ENCODE measurements around the gene CD27. TPM values are rescaled to one million over a fixed set of nuclear protein-coding genes. Genes with fewer than 3 reads are reported as not detected.
A peak's percentile ranks its signal among the peaks of the same experiment; 100 is the strongest.

The CD27 gene
- total and polyA plus RNA-seq, 9 of the 15 experiments (the other 6 are each of a cell fraction or from before 2014, with no cell fraction given), result 0.24 TPM; not detected in 8

- TF ChIP-seq, protein P1, sequence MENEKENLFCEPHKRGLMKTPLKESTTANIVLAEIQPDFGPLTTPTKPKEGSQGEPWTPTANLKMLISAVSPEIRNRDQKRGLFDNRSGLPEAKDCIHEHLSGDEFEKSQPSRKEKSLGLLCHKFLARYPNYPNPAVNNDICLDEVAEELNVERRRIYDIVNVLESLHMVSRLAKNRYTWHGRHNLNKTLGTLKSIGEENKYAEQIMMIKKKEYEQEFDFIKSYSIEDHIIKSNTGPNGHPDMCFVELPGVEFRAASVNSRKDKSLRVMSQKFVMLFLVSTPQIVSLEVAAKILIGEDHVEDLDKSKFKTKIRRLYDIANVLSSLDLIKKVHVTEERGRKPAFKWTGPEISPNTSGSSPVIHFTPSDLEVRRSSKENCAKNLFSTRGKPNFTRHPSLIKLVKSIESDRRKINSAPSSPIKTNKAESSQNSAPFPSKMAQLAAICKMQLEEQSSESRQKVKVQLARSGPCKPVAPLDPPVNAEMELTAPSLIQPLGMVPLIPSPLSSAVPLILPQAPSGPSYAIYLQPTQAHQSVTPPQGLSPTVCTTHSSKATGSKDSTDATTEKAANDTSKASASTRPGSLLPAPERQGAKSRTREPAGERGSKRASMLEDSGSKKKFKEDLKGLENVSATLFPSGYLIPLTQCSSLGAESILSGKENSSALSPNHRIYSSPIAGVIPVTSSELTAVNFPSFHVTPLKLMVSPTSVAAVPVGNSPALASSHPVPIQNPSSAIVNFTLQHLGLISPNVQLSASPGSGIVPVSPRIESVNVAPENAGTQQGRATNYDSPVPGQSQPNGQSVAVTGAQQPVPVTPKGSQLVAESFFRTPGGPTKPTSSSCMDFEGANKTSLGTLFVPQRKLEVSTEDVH (IDR thresholded peaks at IDR 0.05; ENCODE audit: low read depth, partially characterized antibody), result peak; percentile 86
- TF ChIP-seq C11orf30 (IDR thresholded peaks at IDR 0.05; ENCODE audit: low read depth) (peak; percentile 91), ESRRB (CRISPR knock-in tag; IDR thresholded peaks at IDR 0.05; ENCODE audit: borderline replicate concordance) (no peak), KLF16 (IDR thresholded peaks at IDR 0.05) (0 out of 2 replicates have a peak, but pooled peaks have one; percentile 2), NFE2L1 (tag; IDR thresholded peaks at IDR 0.05; ENCODE audit: borderline replicate concordance, low read depth) (no peak), HDAC1 (IDR thresholded peaks at IDR 0.05) (peak in 1 of 2 experiments; percentile 53; a peak in 2 of 4 replicates), SRF (CRISPR knock-in tag; IDR thresholded peaks at IDR 0.05) (peak in 1 of 2 experiments; percentile 41; a peak in 1 of 4 replicates), TBL1XR1 (IDR thresholded peaks at IDR 0.05; ENCODE audit: low read length in 2 of 2) (no peak), ZFP36 (IDR thresholded peaks at IDR 0.05; ENCODE audit: low read depth, low read length, partially characterized antibody) (no peak), SNRNP70 (optimal IDR thresholded peaks at IDR 0.05; ENCODE audit: low read depth, low read length) (no peak), ZNF644 (tag; IDR thresholded peaks at IDR 0.05; ENCODE audit: low read depth) (0 out of 2 replicates have a peak, but pooled peaks have one; percentile 31), ZNF561 (CRISPR knock-in tag; conservative IDR thresholded peaks at IDR 0.05) (no peak), FOXO4 (CRISPR knock-in tag; IDR thresholded peaks at IDR 0.05) (no peak), SMAD1 (IDR thresholded peaks at IDR 0.05; ENCODE audit: low read depth, low read length, partially characterized antibody) (peak; percentile 28), POLR2AphosphoS5 (IDR thresholded peaks at IDR 0.05; ENCODE audit: control insufficient read depth, insufficient read depth, low read depth, low read length) (peak; percentile 83), TRIM25 (IDR thresholded peaks at IDR 0.05; ENCODE audit: borderline replicate concordance) (no peak), MAZ (CRISPR knock-in tag; conservative IDR thresholded peaks at IDR 0.05 in 1 of 2, IDR thresholded peaks at IDR 0.05 in 1 of 2) (peak in 1 of 2 experiments; percentile 70; a peak in 2 of 4 replicates), ZNF431 (CRISPR knock-in tag; IDR thresholded peaks at IDR 0.05) (no peak), POLR2G (IDR thresholded peaks at IDR 0.05; ENCODE audit: low read depth, low read length) (peak; percentile 88), GATA2 (CRISPR knock-in tag; IDR thresholded peaks at IDR 0.05) (no peak)
- TF ChIP-seq, protein P2, sequence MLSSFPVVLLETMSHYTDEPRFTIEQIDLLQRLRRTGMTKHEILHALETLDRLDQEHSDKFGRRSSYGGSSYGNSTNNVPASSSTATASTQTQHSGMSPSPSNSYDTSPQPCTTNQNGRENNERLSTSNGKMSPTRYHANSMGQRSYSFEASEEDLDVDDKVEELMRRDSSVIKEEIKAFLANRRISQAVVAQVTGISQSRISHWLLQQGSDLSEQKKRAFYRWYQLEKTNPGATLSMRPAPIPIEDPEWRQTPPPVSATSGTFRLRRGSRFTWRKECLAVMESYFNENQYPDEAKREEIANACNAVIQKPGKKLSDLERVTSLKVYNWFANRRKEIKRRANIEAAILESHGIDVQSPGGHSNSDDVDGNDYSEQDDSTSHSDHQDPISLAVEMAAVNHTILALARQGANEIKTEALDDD (IDR thresholded peaks at IDR 0.05), result no peak
Observed at GRCh38 chr12:6492838-6493496, 48.2 kb downstream of the CD27 start, which contains the start of gene MRPL51 (continued).

Measured in K562 (cell line).